Muscle layer of colon (tissue), 2 donors: ENCODE results near the gene GDA.

Experiments used
- H3K27ac ChIP-seq: one replicate; pipeline ENCODE4 v1.7.0; 2013; ENCODE audit warnings: low read depth, mild to moderate bottlenecking, low read length, moderate library complexity
- H3K27me3 ChIP-seq, 2 donors: one replicate each; pipeline ENCODE4 v1.7.0; 2013; ENCODE audit warnings: low read length in 2 of 2, mild to moderate bottlenecking in 2 of 2; ENCODE audit not compliant: insufficient read depth in 2 of 2, control insufficient read depth in 1 of 2
- H3K36me3 ChIP-seq: one replicate; pipeline ENCODE4 v1.7.0; 2013; ENCODE audit warnings: mild to moderate bottlenecking, low read length; ENCODE audit not compliant: insufficient read depth
- H3K4me1 ChIP-seq: one replicate; pipeline ENCODE4 v1.7.0; 2013; ENCODE audit warnings: mild to moderate bottlenecking, low read length; ENCODE audit not compliant: insufficient read depth
- H3K4me3 ChIP-seq, 2 donors: one replicate each; pipeline ENCODE4 v1.7.0; 2013; ENCODE audit warnings: low read length in 2 of 2, low read depth in 1 of 2, mild to moderate bottlenecking in 1 of 2, moderate library complexity in 1 of 2
- H3K9ac ChIP-seq: one replicate; pipeline ENCODE4 v1.7.0; 2013; ENCODE audit warnings: low read length
- H3K9me3 ChIP-seq: one replicate; pipeline ENCODE4 v1.7.0; 2013; ENCODE audit warnings: mild to moderate bottlenecking, low read length
- donor health status: abdominal sarcoma.
- donor health status: Adenocarcinoma of cecum.

Gene GDA

DNA sequence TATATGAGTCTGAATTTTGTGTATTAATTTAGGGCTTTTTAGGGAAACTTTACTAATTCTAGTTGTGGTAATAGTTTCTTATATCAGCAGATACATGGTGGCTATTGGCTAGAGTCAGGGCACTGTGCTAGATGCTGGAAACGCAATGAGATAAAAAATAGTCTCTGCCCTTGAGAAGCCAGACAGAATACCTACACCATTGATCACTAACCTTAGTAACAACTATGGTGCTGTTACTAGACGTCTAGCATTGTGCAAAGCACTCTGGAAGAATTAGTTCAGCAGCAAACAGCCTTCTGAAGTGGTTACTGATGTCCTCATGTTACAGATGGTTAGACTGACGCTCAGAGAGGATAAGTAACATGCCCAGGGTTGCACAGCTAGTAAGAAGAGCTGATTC, 61.8 kb downstream of the GDA start:
- no peaks in the 10 kb centered on the region for H3K27me3 ChIP-seq
- no peak overlapping the region for H3K4me3 ChIP-seq
- no peaks in the 10 kb centered on the region for H3K36me3 ChIP-seq
- H3K4me1 ChIP-seq: no peaks in the 10 kb centered on the region
- H3K9me3 ChIP-seq: no peaks in the 10 kb centered on the region
- no peak overlapping the region for H3K27ac ChIP-seq
- H3K9ac ChIP-seq: no peak overlapping the region

DNA sequence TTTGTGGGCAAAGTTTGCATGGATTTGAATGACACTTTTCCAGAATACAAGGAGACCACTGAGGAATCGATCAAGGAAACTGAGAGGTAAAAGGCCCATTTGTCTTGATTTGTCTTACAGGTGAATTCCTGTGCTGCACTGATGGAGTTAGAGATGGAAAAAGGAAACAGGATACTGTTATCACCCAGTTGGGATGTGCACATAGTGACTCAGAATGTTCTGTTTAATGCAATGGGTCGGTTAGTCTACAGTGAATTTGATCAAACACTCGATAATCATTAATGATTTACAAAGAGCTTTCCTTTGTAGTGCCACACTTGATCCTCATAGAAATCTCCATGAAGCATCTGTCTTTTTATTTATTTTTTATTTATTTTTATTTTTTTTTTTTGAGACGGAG, 64.7 kb downstream of the GDA start:
- H3K4me1 ChIP-seq: no peaks in the 10 kb centered on the region
- no peaks in the 10 kb centered on the region for H3K27me3 ChIP-seq
- no peaks in the 10 kb centered on the region for H3K9me3 ChIP-seq
- H3K36me3 ChIP-seq: no peaks in the 10 kb centered on the region
- H3K4me3 ChIP-seq: no peak overlapping the region
- no peak overlapping the region for H3K27ac ChIP-seq
- H3K9ac ChIP-seq: no peak overlapping the region

DNA sequence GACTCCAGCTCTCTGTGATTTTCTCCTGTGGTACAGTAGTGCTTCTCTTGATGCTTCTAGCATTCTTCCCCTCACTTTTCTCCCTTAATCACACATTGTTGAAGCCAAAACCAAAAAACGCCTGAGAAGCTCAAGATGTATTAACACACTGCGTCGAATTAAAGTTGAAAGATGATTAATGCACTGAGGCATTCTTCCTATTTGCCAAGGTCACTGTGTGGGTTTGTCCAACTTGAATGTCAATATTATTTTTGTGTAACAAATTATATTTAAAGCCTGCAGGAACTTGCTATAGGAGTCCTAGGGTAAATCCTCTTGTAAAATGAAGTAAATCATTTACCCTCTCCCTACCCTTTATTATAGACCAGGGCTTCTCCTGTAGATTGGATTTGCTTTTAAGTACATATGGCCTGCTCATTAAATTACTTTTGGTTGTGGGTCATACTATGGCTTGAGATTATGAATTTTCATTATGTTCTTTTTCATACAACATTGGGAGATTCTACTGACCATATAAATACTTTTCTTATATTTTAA, 68.1 kb downstream of the GDA start:
- Histone ChIP-seq H3K9me3 (no peaks in the 10 kb centered on the region), H3K4me1 (no peaks in the 10 kb centered on the region)

GRCh38 chr9:72220589-72220988, 71.3 kb downstream of the GDA start:
- Histone ChIP-seq H3K36me3 (no peaks in the 10 kb centered on the region), H3K4me3 (no peak overlapping the region), H3K9me3 (no peaks in the 10 kb centered on the region), H3K27me3 (no peaks in the 10 kb centered on the region), H3K27ac (no peak overlapping the region), H3K9ac (no peak overlapping the region), H3K4me1 (no peaks in the 10 kb centered on the region)

More for the DNA sequence above, 68.1 kb downstream of the GDA start:
- H3K27me3 ChIP-seq: no peaks in the 10 kb centered on the region
- no peak overlapping the region for H3K27ac ChIP-seq
- H3K36me3 ChIP-seq: no peaks in the 10 kb centered on the region
- no peak overlapping the region for H3K9ac ChIP-seq
- H3K4me3 ChIP-seq: no peak overlapping the region

DNA sequence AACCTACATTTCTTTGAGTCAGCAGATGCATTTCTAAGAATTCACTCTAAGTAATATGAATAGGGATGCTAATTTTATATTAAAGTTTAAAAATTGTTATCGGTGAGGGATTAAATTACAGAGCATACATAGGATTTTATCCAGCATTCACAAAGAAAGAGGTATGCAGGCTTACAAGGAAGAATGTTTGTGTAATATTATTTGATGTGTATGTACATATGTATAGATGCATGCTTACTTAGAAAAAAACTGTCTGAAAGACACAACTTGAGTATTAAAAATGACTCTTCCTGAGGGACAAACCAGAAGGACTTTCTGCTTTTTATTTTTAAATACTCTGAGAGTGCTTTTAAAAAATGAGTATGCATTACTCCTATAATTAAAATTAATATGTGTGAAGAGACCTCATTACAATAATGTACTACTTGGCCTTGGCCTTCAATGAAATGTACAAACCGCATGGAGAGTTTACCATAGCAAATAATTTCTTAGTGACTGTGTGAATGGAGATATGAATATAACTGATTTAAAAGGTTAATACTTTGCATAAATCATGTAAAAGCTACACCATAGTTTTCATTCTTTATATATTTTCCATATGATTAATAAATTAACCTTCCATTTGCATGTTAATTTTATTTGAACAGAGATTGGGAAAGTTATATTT, 77.0 kb downstream of the GDA start:
- H3K4me3 ChIP-seq: no peak overlapping the region
- no peak overlapping the region for H3K9ac ChIP-seq
- H3K9me3 ChIP-seq: no peaks in the 10 kb centered on the region
- no peaks in the 10 kb centered on the region for H3K36me3 ChIP-seq
- H3K27me3 ChIP-seq: no peaks in the 10 kb centered on the region
- no peaks in the 10 kb centered on the region for H3K4me1 ChIP-seq
- H3K27ac ChIP-seq: no peak overlapping the region

DNA sequence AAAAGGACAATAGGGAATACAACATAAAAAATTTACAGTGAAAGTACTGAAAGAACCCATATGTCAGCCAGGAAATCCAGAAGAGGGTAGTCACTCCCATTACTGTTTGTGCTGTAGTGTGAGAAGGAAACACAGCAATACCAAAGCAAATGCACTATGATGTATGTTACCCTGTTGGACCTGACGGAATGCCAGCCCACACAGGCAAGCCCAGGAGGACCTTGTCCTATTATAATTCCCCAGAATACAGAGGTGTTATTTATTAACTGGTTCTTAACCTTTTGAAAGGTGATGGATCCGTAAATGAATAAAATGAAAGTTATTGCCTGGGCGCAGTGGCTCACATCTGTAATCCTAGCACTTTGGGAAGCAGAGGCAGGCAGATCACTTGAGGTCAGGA, 79.0 kb downstream of the GDA start:
- Histone ChIP-seq H3K9ac (no peak overlapping the region), H3K27me3 (no peaks in the 10 kb centered on the region), H3K4me1 (no peaks in the 10 kb centered on the region), H3K4me3 (no peak overlapping the region), H3K27ac (no peak overlapping the region), H3K36me3 (no peaks in the 10 kb centered on the region), H3K9me3 (no peaks in the 10 kb centered on the region)

- Histone ChIP-seq H3K9me3 (no peaks in the 10 kb centered on the region), H3K9ac (no peak overlapping the region), H3K4me3 (no peak overlapping the region), H3K27ac (no peak overlapping the region), H3K4me1 (no peaks in the 10 kb centered on the region), H3K36me3 (no peaks in the 10 kb centered on the region), H3K27me3 (no peaks in the 10 kb centered on the region)
Observed at GRCh38 chr9:72232778-72233177, 83.5 kb downstream of the GDA start.

- H3K36me3 ChIP-seq: no peaks in the 10 kb centered on the region
- H3K27ac ChIP-seq: no peak overlapping the region
- peaks cover 0 to 5% of the 10 kb centered on the region in 2 donors for H3K27me3 ChIP-seq
- no peak overlapping the region for H3K4me3 ChIP-seq
- no peaks in the 10 kb centered on the region for H3K9me3 ChIP-seq
- no peaks in the 10 kb centered on the region for H3K4me1 ChIP-seq
- no peak overlapping the region for H3K9ac ChIP-seq
Observed at GRCh38 chr9:72247549-72247948, 98.3 kb downstream of the GDA start.

DNA sequence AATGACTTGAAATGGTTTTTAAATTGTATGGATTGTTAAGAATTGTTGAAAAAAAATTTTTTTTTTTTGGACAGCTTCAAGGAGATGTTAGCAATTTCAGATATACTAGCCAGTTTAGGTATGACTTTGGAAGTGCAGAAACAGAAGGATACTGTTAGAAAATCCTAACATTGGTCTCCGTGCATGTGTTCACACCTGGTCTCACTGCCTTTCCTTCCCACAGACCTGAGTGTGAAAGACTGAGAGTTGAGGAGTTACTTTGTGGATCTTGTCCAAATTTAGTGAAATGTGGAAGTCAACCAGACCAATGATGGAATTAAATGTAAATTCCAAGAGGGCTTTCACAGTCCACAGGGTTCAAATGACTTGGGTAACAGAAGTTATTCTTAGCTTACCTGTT, 102.3 kb downstream of the GDA start:
- Histone ChIP-seq H3K36me3 (no peaks in the 10 kb centered on the region), H3K4me1 (no peaks in the 10 kb centered on the region), H3K27me3 (peaks cover 0 to 5% of the 10 kb centered on the region in 2 donors), H3K9ac (no peak overlapping the region), H3K4me3 (no peak overlapping the region), H3K27ac (no peak overlapping the region), H3K9me3 (no peaks in the 10 kb centered on the region)

- H3K9me3 ChIP-seq: no peaks in the 10 kb centered on the region
- no peak overlapping the region for H3K4me3 ChIP-seq
- no peak overlapping the region for H3K9ac ChIP-seq
- no peak overlapping the region for H3K27ac ChIP-seq
- no peaks in the 10 kb centered on the region for H3K4me1 ChIP-seq
- no peaks in the 10 kb centered on the region for H3K27me3 ChIP-seq
- H3K36me3 ChIP-seq: no peaks in the 10 kb centered on the region
Observed at GRCh38 chr9:72254901-72255545, 105.8 kb downstream of the GDA start.

DNA sequence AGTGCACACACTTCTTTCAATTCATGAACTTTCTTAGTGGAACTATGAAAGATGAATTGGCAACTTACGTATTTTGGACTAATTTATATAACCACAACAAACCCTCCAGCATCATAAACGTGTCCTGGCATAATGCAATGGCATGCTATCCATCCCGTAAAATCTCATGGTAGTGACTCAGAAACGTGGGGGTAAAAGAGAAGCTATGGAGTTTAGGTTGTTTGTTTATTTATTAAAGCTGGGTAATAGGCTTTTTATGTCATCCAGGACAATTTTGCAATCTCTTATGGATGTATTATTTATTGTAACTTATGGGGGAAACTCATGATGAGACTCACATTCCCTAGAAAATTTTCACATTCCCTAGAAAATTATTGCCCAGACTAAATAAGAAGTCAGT, 106.3 kb downstream of the GDA start:
- no peaks in the 10 kb centered on the region for H3K36me3 ChIP-seq
- no peak overlapping the region for H3K9ac ChIP-seq
- H3K9me3 ChIP-seq: no peaks in the 10 kb centered on the region
- no peak overlapping the region for H3K27ac ChIP-seq
- H3K4me3 ChIP-seq: no peak overlapping the region
- H3K4me1 ChIP-seq: no peaks in the 10 kb centered on the region
- no peaks in the 10 kb centered on the region for H3K27me3 ChIP-seq

DNA sequence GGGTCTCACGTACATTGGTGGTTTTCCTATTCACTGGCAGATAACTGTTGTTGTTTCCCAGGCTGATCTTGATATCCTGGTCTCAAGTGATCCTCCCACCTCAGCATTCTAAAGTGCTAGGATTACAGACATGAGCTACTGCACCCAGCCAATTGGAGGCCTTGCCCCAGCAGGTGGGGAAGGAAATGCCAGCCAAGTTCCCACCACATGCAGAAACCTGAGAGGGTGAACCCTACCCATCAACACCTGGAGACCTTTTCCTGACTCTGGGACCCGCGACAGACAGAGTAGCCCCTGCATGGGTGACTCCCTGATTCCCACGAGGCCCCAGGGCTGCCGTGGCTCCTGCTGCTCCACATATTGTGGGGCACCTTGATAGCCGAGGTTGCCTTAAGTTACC, 107.7 kb downstream of the GDA start:
- Histone ChIP-seq H3K9ac (no peak overlapping the region), H3K9me3 (no peaks in the 10 kb centered on the region), H3K36me3 (no peaks in the 10 kb centered on the region), H3K27ac (no peak overlapping the region), H3K4me1 (no peaks in the 10 kb centered on the region), H3K4me3 (no peak overlapping the region), H3K27me3 (no peaks in the 10 kb centered on the region)
